Heart right ventricle (tissue), 16 donors: ENCODE results near the gene GABRQ. TPM values are rescaled to one million over a fixed set of nuclear protein-coding genes. Genes with fewer than 3 reads are reported as not detected.

Source experiments
- ATAC-seq, 8 donors: fragments of 200-7000 bp; cut with Tn5 transposase; one replicate each; pipeline ENCODE4 v1.9.1; 2020; ENCODE audit warnings: mild to moderate bottlenecking in 8 of 8, moderate library complexity in 8 of 8, moderate number of reproducible peaks in 1 of 8
- DNase-seq, 2 donors: peaks; one replicate each; pipeline ENCODE4 v3.0.0-alpha.2; 2020
- H3K27ac ChIP-seq, 10 donors: fragments of 200-600 bp; sonication (generic) in 2 of 10; one replicate each; pipeline versions ENCODE4 v1.5.0 to v1.8.0; 2020 to 2022; ENCODE audit warnings: mild to moderate bottlenecking in 3 of 10
- H3K27me3 ChIP-seq, 7 donors: fragments of 200-600 bp; one replicate each; pipeline ENCODE4 v1.8.0; 2021 to 2022; ENCODE audit warnings: mild to moderate bottlenecking in 2 of 7
- H3K36me3 ChIP-seq, 9 donors: fragments of 200-600 bp; sonication (generic) in 1 of 9; one replicate each; pipeline versions ENCODE4 v1.5.0 to v1.8.0; 2020 to 2022; ENCODE audit warnings: mild to moderate bottlenecking in 2 of 9
- H3K4me1 ChIP-seq, 9 donors: fragments of 200-600 bp; sonication (generic) in 1 of 9; one replicate each; pipeline versions ENCODE4 v1.5.0 to v1.8.0; 2020 to 2022; ENCODE audit warnings: mild to moderate bottlenecking in 4 of 9
- H3K4me3 ChIP-seq, 10 donors: fragments of 200-600 bp; sonication (generic) in 2 of 10; one replicate each; pipeline versions ENCODE4 v1.5.0 to v1.8.0; 2020 to 2022; ENCODE audit warnings: mild to moderate bottlenecking in 7 of 10, moderate library complexity in 2 of 10
- H3K9me3 ChIP-seq, 11 donors: fragments of 200-600 bp in 10 of 11; sonication (generic) in 2 of 11; one replicate each; pipeline versions ENCODE4 v1.5.0 to v1.8.0; 2013 to 2022; ENCODE audit warnings: mild to moderate bottlenecking in 2 of 11, control low read depth in 1 of 11, moderate library complexity in 1 of 11
- CTCF ChIP-seq, 9 donors: fragments of 200-600 bp; sonication (generic) in 2 of 9; IDR thresholded peaks; one replicate each; pipeline versions ENCODE4 v1.5.0 to v1.8.0; 2021 to 2022; ENCODE audit warnings: antibody characterized with exemption in 9 of 9, mild to moderate bottlenecking in 5 of 9, moderate library complexity in 1 of 9
- WGBS, 2 donors: extraction: QIAGEN DNeasy Blood & Tissue Kit; methylation state at CpG; one replicate each; pipeline ENCODE4 v1.1.7; 2013; ENCODE audit warnings: inconsistent platforms in 1 of 2; 5-methylcytosine and 5-hydroxymethylcytosine counted together
- intact Hi-C, 10 donors: fragments of 100-400 bp; cut with DNase I; formaldehyde crosslinking; loops; one replicate each; pipeline versions ENCODE4 v1.11.1 to v1.14.2; 2022
- long read RNA-seq, 3 donors: library from polyadenylated mRNA; unstranded; transcript quantifications; one replicate each; pipeline ENCODE4 v2.0.0, GENCODE V29; 2020 to 2021
- polyA plus RNA-seq, 2 donors: library from polyadenylated mRNA; stranded (reverse); fragments of 200-250 nt; gene quantifications; one replicate each; pipeline ENCODE4 v1.2.3, GENCODE V29; 2013
- total RNA-seq, 10 donors: library from RNA; stranded (reverse); fragmentation: NEBNext Ultra II Directional in 3 of 10; extraction: Animal tissue kit (Norgen Biotek cat#: 25700) in 3 of 10; gene quantifications; one replicate each; pipeline versions ENCODE4 v1.2.1 to v1.2.4, GENCODE V29; 2021 to 2023
- donor health status: Arrhythmogenic right ventricular cardiomyopathy.
- donor health status: ischemic (EF 13 %, LVEDD 7.1; RV severe dilation, severe dysfunction).
- donor health status: healthy with polysubstance abuse.
- donor health status: DM: no; HTN: yes; CAD: no.
- donor health status: DM: no; HTN: no; CAD: no.
- donor health status: ischemic (EF 25% LVEDD 6.9; RV normal size, moderate dysfunction).
- donor health status: ischemic (EF 25% LVEDD 5.7; RV mildly dilated, moderate dysfunction).
- donor health status: healthy.
- donor health status: DM: yes; HTN: yes; CAD: no.
- donor health status: Ischemic cardiomyopathy.
- donor health status: ischemic (EF 35%, LVEDD 5.7; RV mildly dilated, moderate dysfunction).
- donor health status: nonischemic (EF 11% LVEDD 7.7; RV severe dilation, severe dysfunction).
- donor health status: DM: yes; HTN: yes; CAD: no.
- donor health status: PGD.
- donor health status: ischemic (EF 29% LVEDD 5.4; RV normal size, mild dysfunction).
- donor health status: nonischemic (EF 23%, LVEDD 6.1; RV moderate dilation, normal function).

GABRQ gene
- under 1 TPM in 3 of 10 donors, not detected in 7; 0.05 to 0.11 (median 0.06) TPM for total RNA-seq
- polyA plus RNA-seq, result not detected
- long read RNA-seq, donor 1, result 0 reads
- long read RNA-seq, donor 2, result 0 reads
- long read RNA-seq, donor 3, result 0 reads

GRCh38 chrX:152637649-152638442 lies at the start of gene GABRQ:
GABRQ (plus strand) TSS chrX:152637895; CDS start chrX:152638203, 308 bp downstream.
- Histone ChIP-seq H3K4me1 (no peaks in the 10 kb centered on the region), H3K36me3 (no peaks in the 10 kb centered on the region), H3K27me3 (peaks cover 0 to 84% (median 29%) of the 10 kb centered on the region in 7 donors), H3K27ac (no peak within 1 kb of the TSS), H3K4me3 (no peak within 1 kb of the TSS), H3K9me3 (no peaks in the 10 kb centered on the region)
- TF ChIP-seq CTCF (IDR thresholded peaks at IDR 0.05), result no peak
- 2% methylated on average over 41 to 64 of the region's 64 CpGs for WGBS, 2 donors
- intact Hi-C loops, result loop anchor here in 4 of 10 donors (5.0 to 10.0 kb wide), 4 partner anchors 813 to 1486 kb away; no protein-coding TSS in a partner anchor
- DNase-seq (peak in 1 of 2 donors; percentile 31), ATAC-seq (peak in 7 of 8 donors; percentile 17 to 57 (median 42))

- intact Hi-C loops, result no loop called here
- ATAC-seq, result no peak
- DNase-seq, result no peak
- no peak for TF ChIP-seq CTCF (IDR thresholded peaks at IDR 0.05)
- Histone ChIP-seq H3K27me3 (peaks cover 0 to 6% (median 0%) of the 10 kb centered on the region in 7 donors), H3K27ac (no peak overlapping the region), H3K4me3 (no peak overlapping the region), H3K36me3 (no peaks in the 10 kb centered on the region), H3K4me1 (no peaks in the 10 kb centered on the region), H3K9me3 (peaks cover 0 to 5% (median 0%) of the 10 kb centered on the region in 11 donors)
These were observed 49.5 kb upstream of the GABRQ start for GRCh38 chrX:152588206-152588605.

GRCh38 chrX:152600853-152601633 lies 36.7 kb upstream of the GABRQ start:
- no peak overlapping the region for H3K4me3 ChIP-seq
- no peaks in the 10 kb centered on the region for H3K4me1 ChIP-seq
- ATAC-seq, result no peak
- no peak for DNase-seq
- H3K9me3 ChIP-seq, result no peaks in the 10 kb centered on the region
- no peak overlapping the region for H3K27ac ChIP-seq
- no peaks in the 10 kb centered on the region for H3K36me3 ChIP-seq
- TF ChIP-seq CTCF (IDR thresholded peaks at IDR 0.05), result no peak
- intact Hi-C loops, result no loop called here
- peaks cover 0 to 30% (median 0%) of the 10 kb centered on the region in 7 donors for H3K27me3 ChIP-seq
- 42 to 57% methylated on average over 5 of the region's 5 CpGs for WGBS, 2 donors

GRCh38 chrX:152601848-152602616 lies 35.7 kb upstream of the GABRQ start:
- Histone ChIP-seq H3K4me3 (no peak overlapping the region), H3K4me1 (no peaks in the 10 kb centered on the region), H3K9me3 (peaks cover 0 to 7% (median 0%) of the 10 kb centered on the region in 11 donors), H3K36me3 (no peaks in the 10 kb centered on the region), H3K27ac (no peak overlapping the region), H3K27me3 (peaks cover 0 to 22% (median 0%) of the 10 kb centered on the region in 7 donors)
- 37 to 42% methylated on average over 6 of the region's 6 CpGs for whole genome bisulfite sequencing, 2 donors
- intact Hi-C loops, result no loop called here
- TF ChIP-seq CTCF (IDR thresholded peaks at IDR 0.05), result peak in 1 of 9 donors; percentile 11
- DNase-seq (no peak), ATAC-seq (no peak)
